Gastroesophageal sphincter (tissue), 3 donors: ENCODE data around the gene TMEM240.

Experiments
- POLR2A ChIP-seq, 2 donors: fragments of 450-650 bp; IDR thresholded peaks; one replicate each; pipeline ENCODE4 v1.6.1; 2017; ENCODE audit warnings: antibody characterized with exemption in 2 of 2, mild to moderate bottlenecking in 2 of 2, moderate library complexity in 1 of 2
- TF ChIP-seq, protein P1 (sequence below), 4 experiments: fragments of 200-600 bp in 2 of 4; fragments of 450-650 bp in 2 of 4; sonication (generic) in 1 of 4; IDR thresholded peaks; one replicate each; pipeline ENCODE4 v1.5.1; 2017 to 2019; ENCODE audit warnings: antibody characterized with exemption in 4 of 4, mild to moderate bottlenecking in 2 of 4, moderate library complexity in 2 of 4

DNA sequence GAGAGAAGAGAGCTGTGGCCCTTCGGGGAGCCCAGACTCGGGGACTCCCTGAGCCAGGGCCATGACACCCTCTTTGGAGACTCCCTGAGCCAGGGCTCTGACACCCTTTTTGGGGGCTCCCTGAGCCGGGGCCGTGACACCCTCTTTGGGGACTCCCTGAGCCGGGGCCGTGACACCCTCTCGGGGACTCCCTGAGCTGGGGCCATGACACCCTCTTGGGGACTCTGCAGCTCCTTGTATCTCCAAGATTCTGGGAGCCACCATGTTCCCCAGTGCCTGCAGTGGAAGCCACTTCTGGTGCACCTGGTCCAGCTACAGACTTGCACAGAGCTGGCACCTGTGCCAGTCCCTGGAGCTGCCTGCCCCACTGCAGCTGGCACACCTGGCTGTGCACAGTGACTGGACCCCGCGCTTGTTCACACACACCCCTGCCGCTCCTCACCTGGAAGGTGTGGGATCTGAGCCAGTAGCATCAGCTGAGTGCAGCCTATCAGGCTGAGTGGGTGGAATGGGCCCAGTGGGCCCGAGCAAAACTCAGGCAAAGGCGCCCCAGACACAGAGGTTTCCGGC is 38.0 kb upstream of the TMEM240 start:
- TF ChIP-seq, protein P1, sequence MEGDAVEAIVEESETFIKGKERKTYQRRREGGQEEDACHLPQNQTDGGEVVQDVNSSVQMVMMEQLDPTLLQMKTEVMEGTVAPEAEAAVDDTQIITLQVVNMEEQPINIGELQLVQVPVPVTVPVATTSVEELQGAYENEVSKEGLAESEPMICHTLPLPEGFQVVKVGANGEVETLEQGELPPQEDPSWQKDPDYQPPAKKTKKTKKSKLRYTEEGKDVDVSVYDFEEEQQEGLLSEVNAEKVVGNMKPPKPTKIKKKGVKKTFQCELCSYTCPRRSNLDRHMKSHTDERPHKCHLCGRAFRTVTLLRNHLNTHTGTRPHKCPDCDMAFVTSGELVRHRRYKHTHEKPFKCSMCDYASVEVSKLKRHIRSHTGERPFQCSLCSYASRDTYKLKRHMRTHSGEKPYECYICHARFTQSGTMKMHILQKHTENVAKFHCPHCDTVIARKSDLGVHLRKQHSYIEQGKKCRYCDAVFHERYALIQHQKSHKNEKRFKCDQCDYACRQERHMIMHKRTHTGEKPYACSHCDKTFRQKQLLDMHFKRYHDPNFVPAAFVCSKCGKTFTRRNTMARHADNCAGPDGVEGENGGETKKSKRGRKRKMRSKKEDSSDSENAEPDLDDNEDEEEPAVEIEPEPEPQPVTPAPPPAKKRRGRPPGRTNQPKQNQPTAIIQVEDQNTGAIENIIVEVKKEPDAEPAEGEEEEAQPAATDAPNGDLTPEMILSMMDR (IDR thresholded peaks at IDR 0.05) = no peak
- no peak for TF ChIP-seq POLR2A (IDR thresholded peaks at IDR 0.05)
